Duodenal mucosa (tissue), 2 donors: ENCODE measurements around the gene WWOX.

Experiments
- H3K27ac ChIP-seq: one replicate; pipeline ENCODE4 v1.7.0; 2013; ENCODE audit warnings: low read depth, low read length
- H3K27me3 ChIP-seq, 2 donors: one replicate each; pipeline ENCODE4 v1.7.0; 2013; ENCODE audit warnings: low read length in 2 of 2, control low read depth in 1 of 2; ENCODE audit not compliant: insufficient read depth in 2 of 2, control insufficient read depth in 1 of 2
- H3K36me3 ChIP-seq, 2 donors: one replicate each; pipeline ENCODE4 v1.7.0; 2013; ENCODE audit warnings: low read length in 2 of 2, control low read depth in 1 of 2; ENCODE audit not compliant: insufficient read depth in 2 of 2, control insufficient read depth in 1 of 2
- H3K4me1 ChIP-seq, 2 donors: one replicate each; pipeline ENCODE4 v1.7.0; 2013; ENCODE audit warnings: low read length in 2 of 2, control low read depth in 1 of 2; ENCODE audit not compliant: insufficient read depth in 2 of 2, control insufficient read depth in 1 of 2
- H3K4me3 ChIP-seq, 2 donors: one replicate each; pipeline ENCODE4 v1.7.0; 2013; ENCODE audit warnings: low read length in 2 of 2, low read depth in 1 of 2
- H3K9ac ChIP-seq, 2 donors: one replicate each; pipeline ENCODE4 v1.7.0; 2013; ENCODE audit warnings: low read length in 2 of 2, low read depth in 1 of 2
- H3K9me3 ChIP-seq, 2 donors: one replicate each; pipeline ENCODE4 v1.7.0; 2013; ENCODE audit warnings: low read length in 2 of 2, control low read depth in 1 of 2; ENCODE audit not compliant: control insufficient read depth in 1 of 2

WWOX gene

GRCh38 chr16:79128706-79129105 lies 1029.3 kb downstream of the WWOX start:
- no peaks in the 10 kb centered on the region for H3K27me3 ChIP-seq
- H3K36me3 ChIP-seq: no peaks in the 10 kb centered on the region
- H3K9me3 ChIP-seq: no peaks in the 10 kb centered on the region
- no peak overlapping the region for H3K9ac ChIP-seq
- H3K27ac ChIP-seq: no peak overlapping the region
- H3K4me1 ChIP-seq: no peaks in the 10 kb centered on the region
- H3K4me3 ChIP-seq: no peak overlapping the region

- no peak overlapping the region for H3K27ac ChIP-seq
- H3K27me3 ChIP-seq: no peaks in the 10 kb centered on the region
- H3K4me3 ChIP-seq: no peak overlapping the region
- H3K4me1 ChIP-seq: no peaks in the 10 kb centered on the region
- no peaks in the 10 kb centered on the region for H3K9me3 ChIP-seq
- no peaks in the 10 kb centered on the region for H3K36me3 ChIP-seq
- H3K9ac ChIP-seq: no peak overlapping the region
Observed at GRCh38 chr16:79130616-79131015, 1031.2 kb downstream of the WWOX start.

GRCh38 chr16:79131321-79132075 lies 1032.0 kb downstream of the WWOX start:
- Histone ChIP-seq H3K4me3 (no peak overlapping the region), H3K36me3 (no peaks in the 10 kb centered on the region), H3K9ac (no peak overlapping the region), H3K27ac (no peak overlapping the region), H3K27me3 (no peaks in the 10 kb centered on the region), H3K9me3 (no peaks in the 10 kb centered on the region), H3K4me1 (no peaks in the 10 kb centered on the region)

GRCh38 chr16:79132701-79133100 lies 1033.2 kb downstream of the WWOX start:
- H3K27ac ChIP-seq: no peak overlapping the region

GRCh38 chr16:79134300-79134699 lies 1034.8 kb downstream of the WWOX start:
- H3K27me3 ChIP-seq: no peaks in the 10 kb centered on the region
- H3K36me3 ChIP-seq: no peaks in the 10 kb centered on the region
- H3K4me1 ChIP-seq: no peaks in the 10 kb centered on the region
- no peak overlapping the region for H3K9ac ChIP-seq
- no peaks in the 10 kb centered on the region for H3K9me3 ChIP-seq
- H3K4me3 ChIP-seq: no peak overlapping the region
- no peak overlapping the region for H3K27ac ChIP-seq

More at GRCh38 chr16:79132701-79133100, 1033.2 kb downstream of the WWOX start:
- Histone ChIP-seq H3K4me3 (no peak overlapping the region), H3K9me3 (no peaks in the 10 kb centered on the region), H3K9ac (no peak overlapping the region), H3K27me3 (no peaks in the 10 kb centered on the region), H3K4me1 (no peaks in the 10 kb centered on the region), H3K36me3 (no peaks in the 10 kb centered on the region)

GRCh38 chr16:79136955-79137354 lies 1037.5 kb downstream of the WWOX start:
- H3K4me3 ChIP-seq: no peak overlapping the region

GRCh38 chr16:79137426-79137939 lies 1038.0 kb downstream of the WWOX start:
- Histone ChIP-seq H3K4me3 (no peak overlapping the region), H3K27me3 (no peaks in the 10 kb centered on the region), H3K4me1 (no peaks in the 10 kb centered on the region), H3K9ac (no peak overlapping the region), H3K36me3 (no peaks in the 10 kb centered on the region), H3K27ac (no peak overlapping the region), H3K9me3 (no peaks in the 10 kb centered on the region)

More at GRCh38 chr16:79136955-79137354, 1037.5 kb downstream of the WWOX start:
- Histone ChIP-seq H3K9ac (no peak overlapping the region), H3K4me1 (no peaks in the 10 kb centered on the region), H3K9me3 (no peaks in the 10 kb centered on the region), H3K36me3 (no peaks in the 10 kb centered on the region), H3K27ac (no peak overlapping the region), H3K27me3 (no peaks in the 10 kb centered on the region)

GRCh38 chr16:79139799-79140198 lies 1040.3 kb downstream of the WWOX start:
- Histone ChIP-seq H3K9me3 (no peaks in the 10 kb centered on the region), H3K36me3 (no peaks in the 10 kb centered on the region), H3K4me3 (no peak overlapping the region), H3K9ac (no peak overlapping the region), H3K27ac (no peak overlapping the region), H3K4me1 (no peaks in the 10 kb centered on the region), H3K27me3 (no peaks in the 10 kb centered on the region)

GRCh38 chr16:79143026-79143425 lies 1043.6 kb downstream of the WWOX start:
- H3K4me1 ChIP-seq: no peaks in the 10 kb centered on the region
- H3K9ac ChIP-seq: no peak overlapping the region
- no peaks in the 10 kb centered on the region for H3K27me3 ChIP-seq
- no peak overlapping the region for H3K4me3 ChIP-seq
- no peaks in the 10 kb centered on the region for H3K36me3 ChIP-seq
- no peak overlapping the region for H3K27ac ChIP-seq
- H3K9me3 ChIP-seq: no peaks in the 10 kb centered on the region

- H3K4me3 ChIP-seq: no peak overlapping the region
Observed at GRCh38 chr16:79150151-79150550, 1050.7 kb downstream of the WWOX start.

More at GRCh38 chr16:79150151-79150550, 1050.7 kb downstream of the WWOX start:
- Histone ChIP-seq H3K4me1 (peaks cover 7 to 18% of the 10 kb centered on the region in 2 donors), H3K27ac (no peak overlapping the region), H3K36me3 (no peaks in the 10 kb centered on the region), H3K9me3 (no peaks in the 10 kb centered on the region), H3K27me3 (no peaks in the 10 kb centered on the region), H3K9ac (no peak overlapping the region)
